Large intestine (tissue), 3 donors: ENCODE results near the gene AFP. TPM values are rescaled to one million over a fixed set of nuclear protein-coding genes. Genes with fewer than 3 reads are reported as not detected.
A peak's percentile ranks its signal among the peaks of the same experiment; 100 is the strongest.

Source experiments
- DNase-seq, 2 donors: peaks; one replicate each; pipeline versions ENCODE4 v3.0.0 to v3.0.0-alpha.2; 2013
- H3K27ac ChIP-seq: one replicate; pipeline ENCODE4 v1.5.1; 2013; ENCODE audit warnings: low read length
- H3K27me3 ChIP-seq: 2 replicates; pipeline ENCODE4 v1.6.1; 2013; ENCODE audit warnings: low read length; ENCODE audit not compliant: control insufficient read depth, insufficient read depth
- H3K36me3 ChIP-seq: 2 replicates; pipeline ENCODE4 v1.6.1; 2013; ENCODE audit warnings: low read length; ENCODE audit not compliant: control insufficient read depth, insufficient read depth
- H3K4me1 ChIP-seq: one replicate; pipeline ENCODE4 v1.6.1; 2013; ENCODE audit warnings: low read length; ENCODE audit not compliant: control insufficient read depth, insufficient read depth
- H3K4me3 ChIP-seq: one replicate; pipeline ENCODE4 v1.5.1; 2013; ENCODE audit warnings: low read length
- H3K9me3 ChIP-seq: one replicate; pipeline ENCODE4 v1.6.1; 2013; ENCODE audit warnings: mild to moderate bottlenecking, low read depth, low read length, moderate library complexity; ENCODE audit not compliant: control insufficient read depth
- WGBS: methylation state at CpG from one replicate; pipeline ENCODE4 v1.1.5; 2013; ENCODE audit warnings: low lambda C conversion rate; ENCODE audit not compliant: insufficient coverage; 5-methylcytosine and 5-hydroxymethylcytosine counted together
- polyA plus RNA-seq: library from polyadenylated mRNA; unstranded; fragments of 120-200 nt; gene quantifications from one replicate; pipeline ENCODE4 v1.2.1, GENCODE V29; 2013

Gene AFP
- polyA plus RNA-seq, 1 donor, result 442 TPM

DNA sequence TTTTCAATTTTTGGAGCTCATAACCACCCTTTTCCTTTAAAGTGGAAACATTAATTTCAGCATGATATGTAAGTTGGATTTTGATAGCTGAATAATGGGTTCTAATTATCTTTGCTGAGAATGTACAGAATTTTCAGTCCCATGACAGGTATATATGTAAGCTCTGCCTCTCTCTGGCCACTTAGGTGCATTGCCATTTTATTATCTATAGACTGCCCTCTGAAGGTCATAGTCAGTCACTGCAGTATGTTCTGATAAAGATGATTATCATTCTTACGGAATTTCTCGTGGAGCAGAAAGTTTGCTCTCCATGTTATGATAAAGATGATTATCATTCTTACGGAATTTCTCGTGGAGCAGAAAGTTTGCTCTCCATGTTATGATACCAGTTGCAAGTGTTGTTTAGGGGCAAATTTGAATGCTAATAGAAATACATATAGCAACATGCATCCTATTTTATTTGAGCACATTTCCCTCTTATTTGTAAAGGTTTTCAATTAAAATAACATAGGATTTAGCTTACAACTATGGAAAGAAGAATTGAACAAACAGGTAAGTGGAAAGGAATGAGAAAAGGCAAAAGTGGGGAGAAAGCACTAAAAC, 10.4 kb downstream of the AFP start:
- Histone ChIP-seq H3K27ac (no peak overlapping the region), H3K27me3 (no peaks in the 10 kb centered on the region), H3K36me3 (peaks cover 4% of the 10 kb centered on the region), H3K4me3 (no peak overlapping the region), H3K4me1 (no peaks in the 10 kb centered on the region), H3K9me3 (no peaks in the 10 kb centered on the region)
- DNase-seq, result peak; percentile 38 to 56
- no CpG with 5 or more reads among the region's 4 CpGs for WGBS

DNA sequence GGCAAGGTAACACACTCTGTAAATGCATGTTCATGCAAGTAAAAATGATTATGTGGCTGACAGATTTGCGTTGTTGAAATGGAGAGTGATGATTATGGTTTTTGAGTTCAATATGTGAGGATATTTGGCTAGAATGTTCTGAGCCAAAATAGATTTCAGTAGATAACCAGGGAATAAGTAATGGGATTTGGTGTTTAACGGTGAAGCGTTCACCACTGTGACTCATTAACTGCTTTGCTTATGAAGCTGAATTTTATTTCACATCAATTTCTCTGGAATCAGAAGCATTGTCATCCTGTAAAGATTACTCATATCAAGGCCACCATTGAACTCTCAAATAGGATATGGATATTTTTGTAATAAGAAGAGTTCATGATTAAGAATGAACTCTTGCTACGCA, 11.7 kb downstream of the AFP start:
- no peak for DNase-seq
- Histone ChIP-seq H3K27me3 (no peaks in the 10 kb centered on the region), H3K4me3 (no peak overlapping the region), H3K36me3 (peaks cover 4% of the 10 kb centered on the region), H3K27ac (no peak overlapping the region), H3K9me3 (no peaks in the 10 kb centered on the region), H3K4me1 (peaks cover 6% of the 10 kb centered on the region)
- WGBS, result 92% methylated on average over 2 of the region's 4 CpGs

DNA sequence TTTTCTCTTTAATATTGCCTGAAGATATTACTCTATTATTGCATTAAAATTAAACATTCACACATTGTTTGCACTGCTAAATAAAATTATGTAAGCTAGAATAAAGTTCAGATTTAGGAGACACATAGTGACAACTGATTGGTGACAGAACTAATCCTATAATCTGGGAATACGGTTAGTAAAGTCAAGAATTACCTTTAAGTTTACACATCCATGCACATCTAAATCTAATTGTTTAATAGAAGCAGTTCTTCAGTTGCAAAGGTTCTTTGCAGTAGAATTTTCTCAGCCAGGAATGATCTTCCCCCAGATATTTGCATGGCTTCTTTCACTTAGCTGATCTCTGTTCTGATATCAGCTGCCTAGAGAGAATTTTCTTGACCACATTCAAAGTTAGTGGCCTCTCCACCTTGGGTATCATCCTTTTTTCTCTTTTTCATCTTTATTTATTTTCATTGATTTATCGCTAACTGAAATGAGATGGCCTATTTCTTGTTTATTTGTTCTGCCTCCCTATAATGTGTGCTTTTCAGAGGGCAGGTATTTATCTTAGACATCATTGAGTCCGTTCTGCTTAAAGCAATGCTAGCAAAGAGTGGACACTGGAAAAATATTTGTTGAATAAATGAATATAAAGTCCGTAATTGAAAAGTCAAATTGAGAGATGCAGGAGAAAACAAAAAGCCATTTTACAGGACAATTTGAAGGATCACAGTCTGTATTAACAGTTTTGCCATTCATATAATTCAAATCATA, 12.6 kb downstream of the AFP start:
- 100% methylated on average over 3 of the region's 4 CpGs for WGBS
- H3K36me3 ChIP-seq, result peaks cover 4% of the 10 kb centered on the region
- no peaks in the 10 kb centered on the region for H3K9me3 ChIP-seq
- no peak overlapping the region for H3K27ac ChIP-seq
- H3K4me1 ChIP-seq, result peaks cover 13% of the 10 kb centered on the region
- H3K4me3 ChIP-seq, result no peak overlapping the region
- no peak for DNase-seq
- H3K27me3 ChIP-seq, result no peaks in the 10 kb centered on the region

DNA sequence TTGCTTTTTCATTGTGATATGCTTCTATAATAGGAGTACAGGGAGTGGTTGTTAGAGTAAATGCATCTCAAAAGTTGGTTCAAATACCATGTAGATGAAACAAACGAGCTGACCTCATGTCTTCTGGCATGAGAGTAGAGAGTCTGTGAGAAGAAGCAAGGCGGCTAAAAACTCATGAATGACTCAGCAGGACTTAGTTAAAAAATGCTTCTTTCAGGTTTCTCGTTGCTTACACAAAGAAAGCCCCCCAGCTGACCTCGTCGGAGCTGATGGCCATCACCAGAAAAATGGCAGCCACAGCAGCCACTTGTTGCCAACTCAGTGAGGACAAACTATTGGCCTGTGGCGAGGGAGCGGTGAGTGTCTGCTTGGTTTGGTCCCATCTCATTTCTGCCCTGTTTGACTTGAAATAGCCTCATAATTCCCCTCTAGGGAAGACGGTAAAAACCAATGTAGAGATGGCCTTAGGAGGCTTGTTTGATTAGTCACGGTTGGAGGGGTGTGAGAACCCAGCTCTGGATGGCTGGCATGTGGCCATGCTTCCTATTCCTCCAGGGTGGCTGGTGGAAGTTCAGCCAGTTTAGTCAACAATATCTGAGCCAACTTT, 14.5 kb downstream of the AFP start:
- Histone ChIP-seq H3K4me3 (no peak overlapping the region), H3K27me3 (no peaks in the 10 kb centered on the region), H3K36me3 (peaks cover 4% of the 10 kb centered on the region), H3K9me3 (no peaks in the 10 kb centered on the region), H3K4me1 (peaks cover 13% of the 10 kb centered on the region), H3K27ac (no peak overlapping the region)
- no CpG with 5 or more reads among the region's 9 CpGs for WGBS
- no peak for DNase-seq

DNA sequence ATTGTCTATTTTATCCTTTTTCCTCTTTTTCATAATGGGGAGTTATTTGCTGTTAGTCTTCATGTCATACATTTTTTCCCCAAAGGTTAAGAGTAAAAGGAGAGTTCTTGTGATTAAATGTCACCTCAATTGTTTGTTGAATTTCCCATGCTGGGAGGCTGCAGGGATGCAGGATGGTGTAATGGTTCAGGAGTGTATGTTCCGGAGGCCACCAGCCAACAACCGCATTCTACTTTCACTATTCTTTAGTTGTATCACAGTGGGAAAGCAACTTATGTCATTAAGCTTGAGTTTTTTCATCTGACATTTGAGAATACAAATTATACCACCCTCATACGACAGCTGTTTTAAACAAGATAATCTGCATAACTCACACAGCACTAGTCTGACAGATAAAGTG, 15.4 kb downstream of the AFP start:
- Histone ChIP-seq H3K4me1 (peaks cover 13% of the 10 kb centered on the region), H3K27me3 (no peaks in the 10 kb centered on the region), H3K9me3 (no peaks in the 10 kb centered on the region), H3K36me3 (peaks cover 4% of the 10 kb centered on the region), H3K4me3 (no peak overlapping the region), H3K27ac (no peak overlapping the region)
- DNase-seq, result no peak
- no CpG with 5 or more reads among the region's 3 CpGs for WGBS

DNA sequence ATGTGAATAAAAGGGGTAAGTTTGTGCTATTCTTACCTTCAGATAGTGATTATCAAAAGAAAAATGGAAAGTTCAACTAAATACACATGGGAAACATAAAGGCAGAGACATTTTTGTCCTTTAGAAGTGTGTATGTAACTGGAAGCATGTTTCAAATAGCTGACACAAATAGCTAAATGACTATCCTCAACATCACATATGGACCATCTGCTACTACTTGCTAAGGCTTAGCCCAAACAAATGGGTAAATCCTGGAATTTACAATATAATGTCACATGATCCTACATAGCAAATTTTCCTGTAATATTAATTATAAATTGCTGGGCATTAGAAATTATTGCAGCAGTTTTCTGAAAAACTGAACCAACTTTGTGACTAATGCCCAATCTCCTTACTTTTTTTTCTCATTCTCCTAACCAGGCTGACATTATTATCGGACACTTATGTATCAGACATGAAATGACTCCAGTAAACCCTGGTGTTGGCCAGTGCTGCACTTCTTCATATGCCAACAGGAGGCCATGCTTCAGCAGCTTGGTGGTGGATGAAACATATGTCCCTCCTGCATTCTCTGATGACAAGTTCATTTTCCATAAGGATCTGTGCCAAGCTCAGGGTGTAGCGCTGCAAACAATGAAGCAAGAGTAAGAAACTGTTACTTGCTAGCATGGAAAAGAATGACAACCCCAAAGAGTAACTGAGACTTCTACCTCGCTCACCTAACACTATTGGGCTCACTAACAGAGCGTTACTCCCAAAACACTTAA, 16.1 kb downstream of the AFP start:
- 100% methylated on average over 1 of the region's 4 CpGs for WGBS
- DNase-seq, result no peak
- Histone ChIP-seq H3K27ac (peak overlapping the region; percentile 82), H3K27me3 (no peaks in the 10 kb centered on the region), H3K9me3 (no peaks in the 10 kb centered on the region), H3K4me1 (peaks cover 13% of the 10 kb centered on the region), H3K36me3 (peaks cover 4% of the 10 kb centered on the region), H3K4me3 (no peak overlapping the region)

DNA sequence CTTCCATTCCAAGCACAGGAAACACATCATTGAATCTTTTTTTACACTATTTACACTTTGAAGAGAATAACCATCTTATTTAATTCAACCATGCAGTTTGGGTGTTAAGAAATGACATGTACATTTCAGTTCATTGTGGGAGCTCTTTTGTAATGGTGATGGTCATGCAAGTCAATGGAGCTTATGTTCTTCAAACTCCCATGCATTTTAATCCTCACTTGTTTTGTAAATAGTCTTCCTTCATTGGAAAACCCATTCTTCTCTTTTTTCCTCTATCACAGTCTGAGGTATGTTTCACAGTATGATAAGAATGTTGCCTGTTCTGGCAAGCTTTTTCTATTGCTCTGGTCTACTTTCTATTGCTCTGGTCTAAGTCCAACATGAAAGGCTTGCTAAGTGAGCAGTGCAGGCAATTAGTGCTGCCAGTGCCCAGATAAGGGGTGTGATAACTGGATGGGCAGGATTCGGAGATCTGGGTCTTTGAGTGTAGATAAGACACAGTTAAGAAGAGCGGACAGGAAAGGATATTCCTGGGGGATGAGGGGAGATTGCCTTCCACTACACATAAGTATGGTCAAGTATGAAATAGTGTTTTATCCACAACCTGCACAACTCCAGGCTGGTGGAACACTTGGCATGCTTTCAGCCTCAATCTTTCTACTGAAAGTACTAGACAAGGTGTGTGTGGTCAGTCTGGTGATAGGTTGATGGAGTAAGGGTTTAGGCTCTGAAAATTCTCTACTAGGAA, 17.1 kb downstream of the AFP start:
- H3K4me1 ChIP-seq, result peaks cover 13% of the 10 kb centered on the region
- WGBS, result no CpG with 5 or more reads among the region's 2 CpGs
- H3K27ac ChIP-seq, result peak overlapping the region; percentile 82
- H3K36me3 ChIP-seq, result peaks cover 4% of the 10 kb centered on the region
- no peaks in the 10 kb centered on the region for H3K27me3 ChIP-seq
- H3K4me3 ChIP-seq, result no peak overlapping the region
- H3K9me3 ChIP-seq, result no peaks in the 10 kb centered on the region
- DNase-seq, result peak; percentile 79 to 92

DNA sequence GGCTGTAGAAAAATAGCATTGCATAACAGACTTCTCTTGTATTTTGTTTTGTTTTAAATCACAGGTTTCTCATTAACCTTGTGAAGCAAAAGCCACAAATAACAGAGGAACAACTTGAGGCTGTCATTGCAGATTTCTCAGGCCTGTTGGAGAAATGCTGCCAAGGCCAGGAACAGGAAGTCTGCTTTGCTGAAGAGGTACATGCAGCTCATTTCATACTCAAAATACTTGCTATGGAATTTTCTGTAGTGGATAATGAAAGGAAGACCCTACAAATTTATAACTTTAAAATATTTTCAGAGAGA, 17.6 kb downstream of the AFP start:
- H3K27ac ChIP-seq, result peak overlapping the region; percentile 82
- DNase-seq, result peak in 1 of 2 donors; percentile 41
- H3K4me3 ChIP-seq, result no peak overlapping the region

DNA sequence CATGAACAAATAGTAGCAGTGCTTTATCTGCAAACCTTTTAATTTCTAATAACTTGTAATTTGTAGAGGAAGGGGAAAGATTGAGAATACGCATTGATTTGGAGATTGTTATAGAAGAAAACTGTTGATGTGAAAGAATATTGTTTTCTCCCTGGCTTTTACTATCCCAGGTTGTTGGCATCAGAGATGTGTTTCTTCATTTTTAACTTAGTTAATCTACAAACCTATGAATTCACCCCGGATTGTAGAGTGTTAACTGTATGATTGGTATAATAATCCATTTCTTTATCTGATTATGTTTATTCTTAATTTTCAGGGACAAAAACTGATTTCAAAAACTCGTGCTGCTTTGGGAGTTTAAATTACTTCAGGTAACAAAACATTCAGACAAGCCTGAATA, 18.9 kb downstream of the AFP start:
- Histone ChIP-seq H3K9me3 (no peaks in the 10 kb centered on the region), H3K36me3 (peaks cover 4% of the 10 kb centered on the region), H3K4me3 (peak overlapping the region; percentile 32), H3K27ac (peak overlapping the region; percentile 82), H3K4me1 (peaks cover 13% of the 10 kb centered on the region), H3K27me3 (no peaks in the 10 kb centered on the region)
- WGBS, result 83% methylated on average over 1 of the region's 3 CpGs
- DNase-seq, result no peak

More for the DNA sequence above, 17.6 kb downstream of the AFP start:
- H3K9me3 ChIP-seq, result no peaks in the 10 kb centered on the region
- H3K27me3 ChIP-seq, result no peaks in the 10 kb centered on the region
- peaks cover 4% of the 10 kb centered on the region for H3K36me3 ChIP-seq
- peaks cover 13% of the 10 kb centered on the region for H3K4me1 ChIP-seq
